GM18870 (cell line): Measurements from ENCODE around the gene MLX.
"Not testable (repeated sequence)": the region's sequence is repeated elsewhere in the genome, so short reads cannot be mapped to it uniquely, and the experiment has no call there.

Source experiments
- ATAC-seq: cut with Tn5 transposase; IDR thresholded peaks from one replicate; pipeline ENCODE4 v1.9.1; 2021; ENCODE audit warnings: moderate library complexity; ENCODE audit not compliant: unreplicated experiment

The MLX gene

GRCh38 chr17:42577532-42578281 lies 10.8 kb downstream of the MLX start, which contains the start of gene PSMC3IP:
Gene PSMC3IP (minus strand): TSS chr17:42577729. CDS start chr17:42577686, 43 bp downstream.
- ATAC-seq = peak; percentile 54

DNA sequence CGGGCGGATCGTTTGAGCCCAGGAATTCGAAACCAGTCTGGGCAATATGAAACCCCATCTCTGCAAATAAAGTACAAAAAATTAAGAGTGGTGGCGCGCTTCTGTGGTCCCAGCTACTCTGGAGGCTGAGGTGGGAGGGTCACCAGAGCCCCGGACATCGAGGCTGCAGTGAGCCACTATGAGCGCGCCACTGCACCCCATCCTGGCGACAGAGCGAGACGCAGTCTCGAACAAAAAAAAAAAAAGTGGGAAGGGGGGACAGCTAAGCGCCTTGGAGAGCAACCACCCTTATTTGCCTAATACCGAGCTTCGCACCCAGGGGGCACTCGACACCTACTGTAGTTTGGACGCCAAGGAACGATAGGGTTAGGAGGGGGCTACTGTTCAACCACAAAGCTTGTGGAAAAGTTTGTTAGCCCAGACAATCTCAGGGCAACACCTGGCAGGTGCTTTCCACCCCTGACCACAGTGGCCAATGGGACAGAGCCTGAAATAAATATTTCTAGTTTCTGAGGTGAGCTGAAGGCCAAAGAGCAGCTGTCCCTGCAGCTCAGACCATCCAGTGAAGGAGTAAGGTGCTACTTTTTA lies 11.5 kb downstream of the MLX start:
- ATAC-seq = peak; percentile 51

DNA sequence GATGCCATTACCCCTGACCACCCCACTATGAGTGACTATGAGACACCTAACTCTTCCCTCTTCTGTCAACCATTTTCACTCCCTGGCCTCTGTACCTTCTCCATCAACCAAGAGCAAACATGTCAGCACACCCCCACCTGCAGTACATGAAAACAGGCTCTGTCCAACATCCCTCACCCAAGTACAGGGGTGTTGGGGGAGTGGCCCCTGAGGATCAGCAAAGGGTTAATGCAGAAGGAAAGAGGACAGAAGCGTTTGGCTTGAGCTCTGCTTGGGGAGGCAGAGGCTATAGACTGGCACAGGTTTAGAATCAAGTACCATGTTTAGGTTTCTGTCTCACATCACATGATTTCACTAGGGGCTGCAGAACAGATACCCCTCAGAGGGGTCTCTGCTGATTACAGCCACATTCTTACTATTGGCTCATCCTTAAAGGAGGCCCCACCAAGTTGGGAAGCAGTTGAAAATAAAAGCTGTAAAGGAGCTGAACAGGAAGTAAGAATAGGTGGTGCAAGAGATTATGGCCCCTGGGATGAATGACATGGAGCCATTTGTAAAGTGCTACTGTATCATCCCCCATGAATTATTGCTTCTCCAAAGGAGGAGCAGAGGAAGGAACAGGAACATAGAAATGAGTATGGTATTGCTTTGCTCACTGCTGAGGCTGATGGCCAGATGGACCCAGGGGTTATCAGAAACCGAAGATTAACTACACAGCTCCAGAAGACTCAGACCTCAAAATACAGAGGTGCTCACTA lies 13.1 kb downstream of the MLX start:
- ATAC-seq = no peak

DNA sequence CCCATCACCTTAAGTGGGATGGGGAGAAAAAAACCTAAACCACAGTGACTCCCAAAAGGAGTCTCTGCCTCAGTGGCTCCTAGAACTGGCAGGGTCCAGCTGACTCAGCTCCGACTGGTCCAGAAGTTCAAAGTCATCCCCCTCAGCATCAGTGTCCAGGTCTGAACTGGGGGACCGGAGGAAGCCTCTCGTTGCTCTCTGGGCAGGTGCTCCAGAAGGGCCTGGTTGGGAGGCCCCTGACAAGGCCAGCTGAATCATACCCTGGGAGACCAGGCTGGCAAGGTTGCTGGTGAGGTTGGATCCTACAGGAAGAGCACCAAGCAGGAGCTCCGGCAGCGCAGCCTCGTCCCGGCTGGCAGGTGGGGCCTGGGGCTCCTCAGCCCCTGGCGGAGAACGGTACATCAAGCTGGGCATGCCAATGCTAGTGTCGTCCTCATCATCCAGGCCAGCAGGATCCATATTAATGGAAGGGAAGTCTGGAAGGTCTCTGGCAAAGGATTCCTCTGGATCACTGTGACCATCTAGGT lies 14.9 kb downstream of the MLX start:
- no peak for ATAC-seq

DNA sequence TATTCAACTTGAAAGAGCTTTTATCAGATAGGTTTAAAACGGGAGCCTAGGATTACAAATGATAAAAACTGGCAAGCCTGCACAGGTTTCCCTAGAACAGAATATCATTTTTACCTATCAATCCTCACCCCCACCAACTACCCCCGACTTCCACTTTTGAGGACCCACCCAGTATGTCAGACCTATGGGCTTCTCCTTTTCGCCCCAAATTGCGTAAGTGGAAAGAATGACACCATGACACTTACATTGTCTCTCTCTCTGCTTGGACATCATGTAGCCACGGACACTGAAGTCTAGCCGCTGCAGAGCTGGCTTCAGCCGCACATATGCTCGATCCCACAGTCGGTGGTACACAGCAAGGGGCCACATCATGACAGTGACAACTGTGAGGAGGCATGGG lies 18.0 kb downstream of the MLX start:
- no peak for ATAC-seq

DNA sequence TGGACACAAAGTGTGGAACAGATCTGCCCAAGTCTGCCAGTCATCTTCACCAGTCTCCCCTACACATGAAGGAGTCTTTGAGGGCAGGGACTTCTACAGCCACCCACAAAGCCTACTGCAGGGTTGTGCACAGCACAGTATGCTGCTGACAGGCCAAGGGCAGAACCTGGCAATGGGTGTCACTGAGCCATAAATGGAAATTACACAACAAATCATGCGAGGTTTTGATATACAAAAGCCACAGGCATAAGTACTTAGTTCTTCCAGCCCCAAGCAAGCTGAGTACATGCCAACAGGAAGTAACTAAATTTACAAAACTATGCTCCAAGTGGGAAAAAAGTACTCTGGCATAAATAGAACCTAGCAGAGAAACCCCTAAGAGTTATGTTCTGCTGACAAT lies 18.5 kb downstream of the MLX start:
- ATAC-seq = no peak

GRCh38 chr17:42586514-42587230 lies 19.8 kb downstream of the MLX start:
- ATAC-seq = no peak

DNA sequence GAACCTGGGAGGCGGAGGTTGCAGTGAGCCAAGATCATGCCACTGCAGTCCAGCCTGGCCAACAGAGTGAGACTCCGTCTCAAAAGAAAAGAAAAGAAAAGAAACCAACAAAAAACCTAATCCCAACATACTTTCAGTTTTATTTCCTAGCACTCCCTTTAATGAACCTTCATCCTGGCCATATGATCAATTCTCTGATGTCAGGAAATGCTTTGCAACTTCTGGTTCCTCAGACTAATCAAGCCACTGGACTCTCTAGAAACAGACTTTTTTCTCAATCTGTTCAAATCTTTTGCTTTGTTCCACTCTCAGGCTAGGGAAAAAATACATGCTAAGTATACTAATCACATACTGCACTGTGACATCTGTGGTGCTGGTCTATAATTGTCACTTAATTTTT lies 24.0 kb downstream of the MLX start:
- ATAC-seq = no peak

GRCh38 chr17:42591411-42591810 lies 24.5 kb downstream of the MLX start:
- ATAC-seq = no peak

GRCh38 chr17:42596386-42596785 lies 29.5 kb downstream of the MLX start:
- ATAC-seq = no peak

DNA sequence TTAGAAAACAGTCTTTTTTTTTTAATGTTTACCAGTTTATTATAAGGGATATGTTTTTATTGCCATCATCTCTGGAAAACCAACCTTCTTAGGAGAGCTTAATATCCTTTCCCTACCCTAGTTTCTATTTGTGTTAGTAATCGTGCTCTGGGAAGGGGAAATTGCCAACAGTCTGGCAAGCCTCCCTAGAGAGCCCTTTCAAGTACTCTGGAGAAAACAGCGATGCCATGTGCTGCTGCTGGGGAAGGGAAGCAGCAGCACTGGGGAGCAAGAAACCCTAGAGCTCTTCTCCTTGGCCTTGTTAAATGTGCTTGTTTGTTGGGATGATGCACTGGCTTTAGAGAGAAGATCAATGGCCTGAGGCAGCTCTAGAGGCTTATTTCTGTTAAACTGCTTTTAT lies 32.0 kb downstream of the MLX start:
- ATAC-seq = no peak

GRCh38 chr17:42603318-42603717 lies 36.4 kb downstream of the MLX start:
- no peak for ATAC-seq

GRCh38 chr17:42607769-42608168 lies 40.9 kb downstream of the MLX start:
- ATAC-seq = no peak

DNA sequence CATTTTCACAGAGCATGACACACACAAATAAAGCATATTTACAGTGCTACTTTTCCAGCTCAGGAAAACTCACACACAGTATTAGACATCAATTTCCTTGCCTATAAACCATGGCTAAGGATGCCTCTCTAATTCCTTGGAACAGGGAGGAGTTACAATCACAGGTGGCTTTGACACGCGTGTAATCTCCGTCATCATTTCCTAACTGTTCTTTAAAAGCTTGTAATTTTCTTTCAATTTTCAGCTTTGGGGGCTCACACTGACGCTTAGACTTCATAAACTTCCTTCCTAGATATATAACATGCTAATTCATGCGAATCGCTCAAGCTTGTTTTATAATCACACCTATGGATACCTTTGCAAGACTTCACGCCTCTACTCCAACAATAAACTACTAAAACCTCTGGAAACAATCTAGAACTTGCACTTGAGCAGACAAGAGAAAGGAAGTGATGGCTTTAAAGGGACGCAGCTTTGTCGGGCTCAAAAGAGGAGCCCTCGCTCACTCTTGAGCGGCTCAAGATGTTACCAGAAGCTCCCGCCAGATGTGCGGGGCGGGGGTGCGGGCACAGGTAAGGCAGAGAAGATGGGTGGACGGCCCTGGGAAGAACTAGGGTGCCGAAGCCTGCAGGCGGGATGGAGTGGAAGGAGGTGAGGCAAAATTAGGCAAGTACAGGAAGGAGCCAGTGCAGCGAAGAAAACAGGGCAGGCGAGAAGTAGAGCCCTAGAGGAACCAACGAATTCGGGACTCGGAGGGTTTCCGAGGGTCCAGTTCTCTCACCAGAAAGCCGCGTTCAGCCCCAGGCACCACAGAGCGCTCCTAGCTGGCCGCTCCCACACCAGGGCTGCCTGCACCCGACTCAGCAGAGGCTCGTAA lies 41.6 kb downstream of the MLX start:
- peak; percentile 28 for ATAC-seq

DNA sequence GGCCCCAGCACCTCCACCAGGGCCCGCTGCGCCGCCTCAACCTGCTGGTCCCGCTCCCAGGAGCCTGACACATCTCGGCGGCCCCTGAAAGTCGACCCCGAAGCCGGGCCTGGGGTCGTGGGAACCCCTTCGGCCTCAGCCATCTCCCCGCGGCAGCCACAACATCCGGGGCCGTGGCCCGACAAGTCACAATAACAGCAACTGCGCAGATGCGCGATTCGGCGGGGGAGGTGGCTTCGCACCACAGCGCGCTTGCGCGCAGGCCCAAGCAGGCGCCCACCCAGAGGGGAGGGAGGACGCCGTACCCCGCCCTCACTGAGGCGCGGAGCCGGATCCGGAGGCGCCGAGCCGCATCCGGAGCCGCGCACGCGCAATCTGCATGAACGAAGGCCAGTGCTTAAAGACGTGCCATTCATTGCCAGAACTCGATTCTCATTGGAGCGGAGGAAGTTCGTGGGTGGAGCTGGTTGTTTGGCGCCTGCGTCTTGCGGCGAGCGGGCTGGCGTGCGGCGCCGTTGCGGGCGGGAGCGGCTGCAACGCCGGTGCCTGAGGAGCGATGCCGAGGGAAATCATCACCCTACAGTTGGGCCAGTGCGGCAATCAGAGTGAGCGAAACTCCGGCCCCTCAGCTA lies 42.4 kb downstream of the MLX start, which contains the start of the genes RETREG3 and TUBG1:
TSS of gene RETREG3 (minus strand) at position 193 of the 632 bp plus-strand sequence. CDS start at position 143, 50 bp downstream.
TSS of gene TUBG1 (plus strand) at position 502 of the 632 bp plus-strand sequence. CDS start at position 557, 55 bp downstream.
- peak; percentile 92 for ATAC-seq

GRCh38 chr17:42609814-42610801 lies 43.2 kb downstream of the MLX start:
- not testable (repeated sequence) for ATAC-seq

- no peak for ATAC-seq
Measured at GRCh38 chr17:42612013-42612412, 45.1 kb downstream of the MLX start.

DNA sequence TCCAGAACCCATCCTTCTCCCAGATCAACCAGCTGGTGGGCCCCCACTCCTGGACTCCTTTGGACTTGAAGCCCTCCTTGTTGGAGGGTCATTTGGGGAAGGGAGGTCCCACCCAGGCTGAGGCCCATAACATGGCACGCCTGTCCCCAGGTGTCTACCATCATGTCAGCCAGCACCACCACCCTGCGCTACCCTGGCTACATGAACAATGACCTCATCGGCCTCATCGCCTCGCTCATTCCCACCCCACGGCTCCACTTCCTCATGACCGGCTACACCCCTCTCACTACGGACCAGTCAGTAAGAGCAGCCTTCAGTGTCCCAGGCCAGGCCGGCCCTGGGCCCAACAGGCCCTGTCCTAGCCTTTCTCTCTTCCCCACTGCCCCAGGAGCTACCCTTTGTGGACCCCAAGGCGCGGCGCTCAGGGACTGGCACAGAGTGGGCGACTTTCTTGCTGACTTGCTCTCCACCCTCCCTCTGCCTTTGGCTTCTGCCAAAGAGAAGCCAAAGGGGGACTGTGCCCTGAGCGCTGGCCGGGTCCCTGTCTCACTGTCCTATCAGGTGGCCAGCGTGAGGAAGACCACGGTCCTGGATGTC lies 46.9 kb downstream of the MLX start:
- no peak for ATAC-seq
